Motor neuron (in vitro differentiated cells): ENCODE measurements around the gene GNL2. TPM values are rescaled to one million over a fixed set of nuclear protein-coding genes. Genes with fewer than 3 reads are reported as not detected.

Source experiments
- total RNA-seq, 8 experiments: library from RNA; unstranded; fragments of 300-600 nt; gene quantifications; 2 replicates each; pipeline versions ENCODE4 v1.2.3 to v1.2.4, GENCODE V29; 2022

GNL2 gene
- total RNA-seq, 8 experiments from 2014 or later, result 88.4 to 226 (median 135) TPM

Other genes with a start within 250 kb of the GNL2 start
- gene ZC3H12A, start 121.4 kb downstream of the GNL2 start, total RNA-seq, result 10 to 100 TPM in 2 of 8 experiments, 1 to 10 TPM in 6; 1.8 to 13.3 (median 5.4) TPM
- 100 to 1,000 TPM in 5 of 8 experiments, 10 to 100 TPM in 3; 41.1 to 172 (median 138) TPM for gene MEAF6, start 81.2 kb downstream of the GNL2 start, total RNA-seq
- 10 to 100 TPM in 7 of 8 experiments, 1 to 10 TPM in 1; 8.5 to 25.1 (median 16.4) TPM for gene SNIP1, start 41.6 kb downstream of the GNL2 start, total RNA-seq
- 10 to 100 TPM in 6 of 8 experiments, under 1 TPM in 2; 0.31 to 48.8 (median 28.7) TPM for gene DNALI1, start 39.0 kb downstream of the GNL2 start, total RNA-seq
- gene RSPO1, start 39.0 kb upstream of the GNL2 start, total RNA-seq, result 1 to 10 TPM in 1 of 8 experiments, under 1 TPM in 6, not detected in 1; 0.14 to 1.2 (median 0.31) TPM
- gene CDCA8, start 96.6 kb upstream of the GNL2 start, total RNA-seq, result 10 to 100 TPM in 3 of 8 experiments, 1 to 10 TPM in 3, under 1 TPM in 2; 0.20 to 57.4 (median 3.2) TPM
- gene EPHA10, start 169.2 kb upstream of the GNL2 start, total RNA-seq, result 1 to 10 TPM in 6 of 8 experiments, under 1 TPM in 2; 0.31 to 5.4 (median 2.6) TPM
- 10 to 100 TPM in 5 of 8 experiments, 1 to 10 TPM in 3; 2.3 to 49.7 (median 30.3) TPM for gene MANEAL, start 197.9 kb upstream of the GNL2 start, total RNA-seq
- 10 to 100 TPM; 20.4 to 83.0 (median 61.7) TPM for gene C1orf122, start 211.9 kb upstream of the GNL2 start, total RNA-seq
- gene YRDC, start 212.3 kb upstream of the GNL2 start, total RNA-seq, result 10 to 100 TPM; 14.6 to 33.7 (median 19.6) TPM